ENCODE measurements around the gene EEPD1. TPM values are rescaled to one million over a fixed set of nuclear protein-coding genes. Genes with fewer than 3 reads are reported as not detected.

Gene EEPD1
- total RNA-seq, 1 experiment from 2014 or later: 48.0 TPM

- Histone ChIP-seq H3K4me1 (ENCODE audit: control insufficient read depth, insufficient read depth, low read length) (peaks cover 6% of the 10 kb centered on the region; the same call in 1 of the 2 replicates), H3K36me3 (ENCODE audit: control insufficient read depth, insufficient read depth, low read length) (peaks cover 3% of the 10 kb centered on the region), H3K4me3 (ENCODE audit: low read depth in 2 of 2, low read length in 2 of 2) (no peak overlapping the region), H3K9me3 (ENCODE audit: control insufficient read depth, insufficient read depth, low read depth, low read length) (no peaks in the 10 kb centered on the region; the same call in 1 of the 2 replicates), H3K27me3 (ENCODE audit: control insufficient read depth, insufficient read depth, low read length) (no peaks in the 10 kb centered on the region), H3K27ac (ENCODE audit: low read length) (no peak overlapping the region)
- intact Hi-C loops (cut with micrococcal nuclease; ENCODE audit: unreplicated experiment): no loop called here
- no TSS peak for BruUV-seq (replicated peaks)
- ChIA-PET CTCF (no interaction called here), POLR2A (no interaction called here)
- TF ChIP-seq SIN3A (IDR thresholded peaks at IDR 0.05; ENCODE audit: borderline replicate concordance, insufficient read depth, low read depth, low read length): no peak
- no peak for TF ChIP-seq POLR2AphosphoS5 (IDR thresholded peaks at IDR 0.05; ENCODE audit: low read depth, low read length)
- TF ChIP-seq TCF7L2 (IDR thresholded peaks at IDR 0.05; ENCODE audit: low read depth, low read length): no peak
- no peak for TF ChIP-seq CTCF (IDR thresholded peaks at IDR 0.05)
- TF ChIP-seq REST (IDR thresholded peaks at IDR 0.05; ENCODE audit: insufficient read depth in 1 of 2, low read depth in 2 of 2, low read length in 1 of 2): no peak
- ATAC-seq (no peak), DNase-seq (ENCODE audit: low read depth, low spot score) (no peak)
- in situ Hi-C loops (cut with HindIII; ENCODE audit: low pct_unique_long_range_greater_than_20kb, low sequenced_read_pairs): no loop called here
Observed at GRCh38 chr7:36338256-36338655, 185.2 kb downstream of the EEPD1 start.

GRCh38 chr7:36343548-36343947, 190.5 kb downstream of the EEPD1 start:
- POLR2A ChIA-PET: no interaction called here
- Histone ChIP-seq H3K27me3 (ENCODE audit: control insufficient read depth, insufficient read depth, low read length) (no peaks in the 10 kb centered on the region), H3K4me3 (ENCODE audit: low read depth in 2 of 2, low read length in 2 of 2) (no peak overlapping the region), H3K36me3 (ENCODE audit: control insufficient read depth, insufficient read depth, low read length) (no peaks in the 10 kb centered on the region), H3K4me1 (ENCODE audit: control insufficient read depth, insufficient read depth, low read length) (peaks cover 20% of the 10 kb centered on the region), H3K9me3 (ENCODE audit: control insufficient read depth, insufficient read depth, low read depth, low read length) (no peaks in the 10 kb centered on the region; the same call in 1 of the 2 replicates), H3K27ac (ENCODE audit: low read length) (no peak overlapping the region)
- ATAC-seq (no peak), DNase-seq (ENCODE audit: low read depth, low spot score) (no peak)
- in situ Hi-C loops (cut with HindIII; ENCODE audit: low pct_unique_long_range_greater_than_20kb, low sequenced_read_pairs): no loop called here
- intact Hi-C loops (cut with micrococcal nuclease; ENCODE audit: unreplicated experiment): no loop called here
- TF ChIP-seq POLR2AphosphoS5 (IDR thresholded peaks at IDR 0.05; ENCODE audit: low read depth, low read length) (no peak), SIN3A (IDR thresholded peaks at IDR 0.05; ENCODE audit: borderline replicate concordance, insufficient read depth, low read depth, low read length) (no peak), TCF7L2 (IDR thresholded peaks at IDR 0.05; ENCODE audit: low read depth, low read length) (no peak), CTCF (IDR thresholded peaks at IDR 0.05) (no peak), REST (IDR thresholded peaks at IDR 0.05; ENCODE audit: insufficient read depth in 1 of 2, low read depth in 2 of 2, low read length in 1 of 2) (no peak)
- CTCF ChIA-PET: no interaction called here
- no TSS peak for BruUV-seq (replicated peaks)

Data from Panc1 (cell line).